Endothelial cell of umbilical vein (primary cell): ENCODE results near the gene PROK2. TPM values are rescaled to one million over a fixed set of nuclear protein-coding genes. Genes with fewer than 3 reads are reported as not detected.

Experiments
- BruUV-seq: library from RNA; stranded (reverse); fragments of 400-500 nt; replicated peaks from 2 replicates; lab custom pipeline; 2021; lab: Mats Ljungman, UMichigan
- CTCF ChIA-PET: fragments of 300-600, 350-600 bp; sonication (Branson Sonifier 250); formaldehyde crosslinking; loops from one replicate; lab custom pipeline; 2021; ENCODE audit warnings: antibody characterized with exemption, inconsistent platforms; lab: Charles Lee
- POLR2A ChIA-PET: fragments of 300-600, 350-600 bp; sonication (Branson Sonifier 250); formaldehyde crosslinking; loops from one replicate; lab custom pipeline; 2021; ENCODE audit warnings: antibody characterized with exemption, inconsistent platforms; lab: Charles Lee
- DNase-seq: peaks from one replicate; pipeline ENCODE4 v3.0.0-alpha.2; 2011; ENCODE audit warnings: low read depth, low spot score
- FAIRE-seq: peaks from 2 replicates; lab custom pipeline; 2011; peaks lifted over from hg19 to GRCh38; lab: Jason Lieb, UNC
- H2AFZ ChIP-seq: 2 replicates; pipeline ENCODE4 v1.6.0; 2012; ENCODE audit warnings: low read depth, low read length, control low read depth, inconsistent platforms
- H3K27ac ChIP-seq: 2 replicates; pipeline ENCODE4 v1.5.1; 2011; ENCODE audit warnings: low read depth, mild to moderate bottlenecking, control low read depth, low read length, moderate library complexity; ENCODE audit not compliant: insufficient read depth
- H3K27me3 ChIP-seq, 2 experiments: 2 replicates each; pipeline versions ENCODE4 v1.6.0 to v1.6.1; 2011; ENCODE audit warnings: low read length in 2 of 2, mixed read lengths in 1 of 2; ENCODE audit not compliant: control insufficient read depth in 2 of 2, insufficient read depth in 2 of 2
- H3K36me3 ChIP-seq, 2 experiments: 2 replicates in 1 of 2; 3 replicates in 1 of 2; pipeline ENCODE4 v1.5.1; 2011; ENCODE audit warnings: low read length in 2 of 2, mild to moderate bottlenecking in 1 of 2, moderate library complexity in 1 of 2; ENCODE audit not compliant: control insufficient read depth in 2 of 2, insufficient read depth in 2 of 2; ENCODE audit errors: extremely low read depth in 1 of 2
- H3K4me1 ChIP-seq: 3 replicates; pipeline ENCODE4 v1.5.1; 2011; ENCODE audit warnings: mild to moderate bottlenecking, low read length; ENCODE audit not compliant: control insufficient read depth, insufficient read depth; ENCODE audit errors: extremely low read depth
- H3K4me2 ChIP-seq: 2 replicates; pipeline ENCODE4 v1.6.1; 2011; ENCODE audit warnings: low read length, control low read depth, mixed read lengths; ENCODE audit not compliant: insufficient read depth
- H3K4me3 ChIP-seq, 3 experiments: fragments of 200-600 bp in 1 of 3; sonication (generic), shearing (Covaris generic) in 1 of 3; replicated peaks in 1 of 3; 2 replicates each; pipeline ENCODE4 v1.5.1; 2011 to 2016; ENCODE audit warnings: control low read depth in 3 of 3, low read length in 3 of 3, mild to moderate bottlenecking in 2 of 3, inconsistent platforms in 1 of 3, low read depth in 1 of 3, moderate library complexity in 1 of 3; ENCODE audit not compliant: insufficient read depth in 1 of 3
- H3K79me2 ChIP-seq: 2 replicates; pipeline ENCODE4 v1.6.0; 2012; ENCODE audit warnings: low read length, inconsistent platforms; ENCODE audit not compliant: control insufficient read depth, insufficient read depth
- H3K9ac ChIP-seq: replicated peaks from 2 replicates; pipeline ENCODE3; 2011; ENCODE audit warnings: low read length, control low read depth; ENCODE audit not compliant: insufficient read depth; ENCODE audit errors: extremely low read depth
- H3K9me1 ChIP-seq: replicated peaks from 3 replicates; pipeline ENCODE4 v1.6.0; 2011; ENCODE audit warnings: mild to moderate bottlenecking, low read length; ENCODE audit not compliant: control insufficient read depth, insufficient read depth; ENCODE audit errors: extremely low read depth
- H3K9me3 ChIP-seq: replicated peaks from 2 replicates; pipeline ENCODE4 v1.5.1; 2012; ENCODE audit warnings: low read length, inconsistent platforms; ENCODE audit not compliant: control insufficient read depth, insufficient read depth
- H4K20me1 ChIP-seq: replicated peaks from 2 replicates; pipeline ENCODE3; 2011; ENCODE audit warnings: mild to moderate bottlenecking, low read length; ENCODE audit not compliant: control insufficient read depth, insufficient read depth; ENCODE audit errors: extremely low read depth
- CTCF ChIP-seq, 2 donors: IDR thresholded peaks; 1 replicate in 1 of 2; 2 replicates in 1 of 2; pipeline ENCODE4 v1.5.1; 2011; ENCODE audit warnings: low read length in 2 of 2, mild to moderate bottlenecking in 2 of 2, moderate library complexity in 2 of 2, control low read depth in 1 of 2, inconsistent platforms in 1 of 2, low read depth in 1 of 2; ENCODE audit not compliant: insufficient read depth in 1 of 2; ENCODE audit errors: extremely low read depth in 1 of 2
- EZH2 ChIP-seq: IDR thresholded peaks from 2 replicates; pipeline ENCODE4 v1.6.1; 2012; ENCODE audit warnings: borderline replicate concordance, low read depth, mild to moderate bottlenecking, moderate library complexity, low read length, inconsistent platforms; ENCODE audit not compliant: severe bottlenecking
- FOS ChIP-seq: IDR thresholded peaks from 2 replicates; pipeline ENCODE4 v1.6.1; 2011; ENCODE audit warnings: mild to moderate bottlenecking, low read length, moderate library complexity, borderline replicate concordance; ENCODE audit not compliant: insufficient read depth
- GATA2 ChIP-seq: IDR thresholded peaks from 2 replicates; pipeline ENCODE4 v1.7.0; 2011; ENCODE audit warnings: low read depth, mild to moderate bottlenecking, moderate library complexity, mixed read lengths, low read length; ENCODE audit not compliant: insufficient read length, insufficient read depth
- JUN ChIP-seq: IDR thresholded peaks from 2 replicates; pipeline ENCODE4 v1.6.1; 2011; ENCODE audit warnings: borderline replicate concordance, low read depth; ENCODE audit not compliant: insufficient read length, insufficient read depth
- MAX ChIP-seq: IDR thresholded peaks from 2 replicates; pipeline ENCODE4 v1.6.1; 2011; ENCODE audit not compliant: insufficient read depth, insufficient read length
- POLR2A ChIP-seq: IDR thresholded peaks from 2 replicates; pipeline ENCODE4 v1.6.1; 2012; ENCODE audit warnings: low read depth, mild to moderate bottlenecking, control low read depth, low read length
- POLR2AphosphoS5 ChIP-seq: IDR thresholded peaks from 2 replicates; pipeline ENCODE4 v1.6.1; 2012; ENCODE audit warnings: low read depth, mild to moderate bottlenecking, control low read depth, low read length, moderate library complexity; ENCODE audit not compliant: insufficient read depth
- dilution Hi-C: fragments of 300-500 bp; cut with MboI; formaldehyde crosslinking; loops from one replicate; pipeline ENCODE4 v1.15.0; 2019; ENCODE audit warnings: low sequenced_read_pairs; ENCODE audit not compliant: extremely low pct_ligation_motif_present
- intact Hi-C: fragments of 100-400 bp; cut with micrococcal nuclease; formaldehyde crosslinking; loops from one replicate; pipeline ENCODE4 v1.10.0; 2022
- polyA plus RNA-seq, 4 experiments: library from polyadenylated mRNA; depleted of rRNA in 3 of 4; stranded (reverse) in 3 of 4; unstranded in 1 of 4; fragments of >200 nt; gene quantifications; 2 replicates each; pipeline versions ENCODE4 v1.2.1 to v1.2.3, GENCODE V29; 2011 to 2012; ENCODE audit warnings: missing spikeins in 1 of 4
- total RNA-seq: library from RNA; stranded (reverse); gene quantifications from 2 replicates; pipeline ENCODE4 v1.2.3, GENCODE V29; 2021

PROK2 gene
- total and polyA plus RNA-seq, 2 donors (not counting 3 experiments of a cell fraction or from before 2014, with no cell fraction given) = not detected

GRCh38 chr3:71780430-71780829, 4.5 kb downstream of the PROK2 start:
- H3K4me2 ChIP-seq = no peak overlapping the region
- no TSS peak for BruUV-seq
- no peak for FAIRE-seq
- DNase-seq = no peak
- H3K4me1 ChIP-seq = no peaks in the 10 kb centered on the region
- CTCF ChIA-PET = no interaction called here
- no peak overlapping the region for H2AFZ ChIP-seq
- TF ChIP-seq CTCF (IDR thresholded peaks at IDR 0.05; ENCODE audit: extremely low read depth in 1 of 2, insufficient read depth in 1 of 2, low read depth in 1 of 2, low read length in 2 of 2) (no peak), MAX (no peak), POLR2A (no peak), FOS (no peak), EZH2 (no peak), JUN (no peak), GATA2 (no peak), POLR2AphosphoS5 (no peak)
- H3K79me2 ChIP-seq = no peaks in the 10 kb centered on the region
- intact Hi-C loops (no loop called here), dilution Hi-C loops (no loop called here)
- no peaks in the 10 kb centered on the region for H4K20me1 ChIP-seq
- no peaks in the 10 kb centered on the region for H3K9me1 ChIP-seq
- no peaks in the 10 kb centered on the region for H3K9me3 ChIP-seq
- no peak overlapping the region for H3K27ac ChIP-seq
- H3K9ac ChIP-seq = no peak overlapping the region
- POLR2A ChIA-PET = no interaction called here
- H3K36me3 ChIP-seq = no peaks in the 10 kb centered on the region
- H3K4me3 ChIP-seq = no peak overlapping the region
- peaks cover 27 to 65% of the 10 kb centered on the region in 2 experiments for H3K27me3 ChIP-seq
